CMK (cell line): ENCODE results near the gene GDF10.

Experiments
- DNase-seq: peaks from one replicate; pipeline ENCODE4 v3.0.0-alpha.2; 2010; ENCODE audit warnings: low read depth

The GDF10 gene

GRCh38 chr10:47276071-47276470 is 23.9 kb upstream of the GDF10 start:
- no peak for DNase-seq

- no peak for DNase-seq
Measured at GRCh38 chr10:47276576-47277351, 23.2 kb upstream of the GDF10 start.

GRCh38 chr10:47277352-47278151 is 22.4 kb upstream of the GDF10 start:
- no peak for DNase-seq

DNA sequence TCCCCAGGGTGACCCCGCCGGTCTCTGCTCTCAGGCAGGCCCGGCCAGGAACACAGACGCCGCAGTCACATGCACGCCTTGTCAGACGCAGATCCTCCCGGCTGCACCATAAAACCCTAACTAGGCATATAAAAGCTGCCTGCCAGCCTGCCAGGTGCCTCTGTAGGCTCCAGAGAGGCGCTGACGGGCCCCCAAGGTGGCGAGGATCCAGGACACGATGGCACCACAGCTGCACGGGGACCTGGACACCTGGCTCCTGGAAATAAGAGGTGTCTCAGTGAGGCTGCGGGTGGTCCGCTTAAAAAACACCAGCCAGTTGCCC is 21.9 kb upstream of the GDF10 start:
- no peak for DNase-seq

DNA sequence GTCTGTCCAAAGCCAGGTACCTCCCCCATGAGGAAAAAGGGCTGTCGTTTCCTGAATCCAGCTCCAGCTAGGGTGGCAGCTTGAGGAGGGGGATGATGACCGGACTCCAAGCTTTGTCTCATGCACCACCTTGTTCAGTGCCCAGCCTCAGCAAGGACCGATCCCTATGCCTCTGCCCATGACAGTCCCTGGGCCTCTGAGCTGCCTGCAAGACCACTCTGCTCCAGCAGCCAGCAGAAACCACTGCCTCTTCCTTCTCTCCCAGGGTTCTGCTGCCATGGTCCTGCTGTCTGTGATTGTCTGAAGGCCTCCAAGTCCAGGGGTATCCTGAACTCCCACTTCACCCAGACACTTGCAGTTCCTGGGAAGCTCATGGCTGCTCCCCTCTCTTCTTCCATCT is 21.3 kb upstream of the GDF10 start:
- no peak for DNase-seq

DNA sequence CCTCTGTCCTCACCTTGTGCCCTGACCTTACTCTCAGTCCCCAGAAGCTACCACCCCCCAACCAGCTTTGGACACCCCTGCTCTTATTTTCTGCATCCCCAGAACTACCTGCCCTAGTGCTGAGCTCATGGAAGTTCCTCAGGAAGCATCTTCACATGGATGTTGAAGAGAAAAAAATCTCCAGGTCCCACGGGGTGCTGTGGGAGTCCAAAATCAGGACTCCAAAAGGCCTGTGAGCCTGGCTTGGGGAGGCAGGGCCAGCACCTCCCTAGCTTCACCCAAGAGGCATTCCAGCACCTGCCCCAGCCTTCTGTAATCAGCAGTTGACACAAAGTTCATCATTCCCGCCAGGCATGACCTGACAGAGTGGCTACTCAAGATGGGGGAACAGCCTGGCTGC is 20.7 kb upstream of the GDF10 start:
- no peak for DNase-seq

DNA sequence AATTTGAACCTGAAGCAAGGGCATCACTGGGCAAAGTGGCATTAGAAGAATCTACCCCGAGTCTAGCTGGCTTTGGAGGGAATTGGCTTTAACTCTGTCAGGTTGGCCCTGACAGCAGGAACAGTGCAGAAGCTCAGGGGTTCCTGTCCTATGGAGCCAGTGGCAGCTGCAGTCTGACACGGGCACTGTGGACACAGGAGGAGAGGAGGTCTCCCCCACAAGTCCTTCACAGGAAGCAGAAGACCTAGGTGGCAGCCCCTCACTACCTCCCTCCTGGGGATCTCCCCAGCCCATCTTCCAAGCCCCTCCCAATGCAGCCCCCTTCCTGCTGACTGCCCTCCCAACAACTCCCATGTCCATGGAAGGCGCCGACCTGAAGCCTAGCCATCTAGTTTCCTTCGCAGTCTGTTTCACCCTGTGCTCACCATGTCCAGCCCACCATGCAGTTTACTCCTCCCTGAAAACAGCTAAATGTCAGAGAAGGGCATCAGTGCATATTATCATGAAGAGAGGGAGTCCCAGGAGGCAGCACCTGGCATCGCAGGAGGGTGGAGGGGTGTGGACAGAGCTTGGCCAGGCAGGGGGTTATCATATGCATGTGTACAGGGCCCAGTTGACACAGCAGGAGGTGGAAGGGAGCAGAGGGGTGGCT is 17.9 kb upstream of the GDF10 start:
- no peak for DNase-seq

DNA sequence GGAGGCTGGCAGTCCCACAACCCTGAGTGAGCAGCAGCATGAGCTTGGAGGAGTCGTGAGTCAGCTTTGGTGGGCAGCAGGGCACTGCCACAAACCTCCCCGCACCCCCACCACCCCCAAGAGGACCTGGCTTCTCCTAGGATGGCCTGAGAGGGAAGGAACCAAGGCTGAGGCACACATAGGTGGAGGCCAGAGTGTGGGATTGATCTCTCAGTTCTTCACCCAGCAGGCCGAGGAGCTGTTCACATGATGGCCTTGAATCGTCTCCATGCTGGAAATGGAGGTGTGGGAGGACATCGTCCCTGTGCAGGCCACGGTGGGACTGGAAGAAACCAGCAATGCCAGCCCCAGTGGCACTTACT is 17.4 kb upstream of the GDF10 start:
- no peak for DNase-seq

DNA sequence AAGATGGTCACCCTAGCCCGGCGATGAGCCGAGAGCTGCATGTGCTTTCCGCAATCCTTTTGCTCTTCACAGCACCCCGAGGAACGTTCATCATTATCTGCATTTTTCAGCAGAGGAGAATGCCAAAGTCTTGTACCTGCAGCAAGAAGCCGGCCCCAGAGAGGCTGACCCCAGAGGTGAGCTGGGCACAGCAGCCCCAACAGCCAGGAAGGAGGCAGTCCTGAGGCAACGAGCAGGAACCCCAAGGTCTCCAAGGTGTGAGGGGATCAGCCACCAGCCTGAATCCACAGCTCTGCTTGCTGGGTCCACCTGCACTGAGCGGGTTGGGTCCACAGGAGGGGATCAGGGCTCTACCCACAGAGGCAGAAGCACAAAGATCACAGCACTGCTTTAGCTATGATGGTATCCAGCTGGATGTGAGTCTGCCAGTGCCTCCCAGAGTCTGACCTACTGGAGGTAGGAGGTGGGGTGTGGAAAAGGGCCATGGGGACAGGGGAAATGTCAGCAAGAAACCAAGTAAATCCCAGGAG is 16.8 kb upstream of the GDF10 start:
- DNase-seq: no peak

DNA sequence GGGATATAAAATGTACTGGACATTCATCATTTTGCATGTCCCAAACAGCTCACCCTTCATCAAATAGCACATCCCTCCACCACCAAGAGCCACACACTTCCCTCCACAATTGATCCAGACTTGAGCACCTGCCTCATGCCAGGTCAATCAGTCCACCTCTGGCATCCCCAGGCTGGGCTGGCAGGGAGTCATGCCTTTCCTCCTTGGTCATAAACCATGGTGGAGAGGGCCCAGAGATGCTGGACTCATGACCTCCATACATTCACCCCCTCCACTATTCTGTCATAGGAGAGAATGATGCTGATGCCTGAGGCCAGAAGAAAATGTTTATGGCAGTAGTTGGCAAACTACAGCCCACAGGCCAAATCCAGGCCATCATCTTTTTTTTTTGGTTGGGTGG is 16.1 kb upstream of the GDF10 start:
- no peak for DNase-seq

- no peak for DNase-seq
Measured at GRCh38 chr10:47285381-47286115, 14.4 kb upstream of the GDF10 start.

DNA sequence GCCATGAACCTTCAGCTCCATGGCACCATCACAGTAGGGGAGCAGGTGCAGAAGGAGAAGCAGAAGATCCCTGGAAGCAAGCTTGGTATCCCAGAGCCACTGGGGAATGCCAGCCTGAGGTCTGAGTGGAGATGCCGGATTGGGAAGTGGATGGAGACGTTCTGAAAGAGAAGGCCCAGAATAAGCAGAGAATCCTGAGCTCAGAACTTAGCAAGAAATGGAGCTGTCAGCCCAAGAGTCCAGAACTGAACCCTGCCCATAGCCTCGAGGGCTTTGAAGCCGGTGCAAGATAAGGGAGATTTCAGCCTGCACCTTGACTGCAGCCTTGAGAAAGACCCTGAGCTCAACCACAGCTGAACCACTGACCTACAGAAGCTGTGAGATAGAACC is 13.9 kb upstream of the GDF10 start:
- no peak for DNase-seq

DNA sequence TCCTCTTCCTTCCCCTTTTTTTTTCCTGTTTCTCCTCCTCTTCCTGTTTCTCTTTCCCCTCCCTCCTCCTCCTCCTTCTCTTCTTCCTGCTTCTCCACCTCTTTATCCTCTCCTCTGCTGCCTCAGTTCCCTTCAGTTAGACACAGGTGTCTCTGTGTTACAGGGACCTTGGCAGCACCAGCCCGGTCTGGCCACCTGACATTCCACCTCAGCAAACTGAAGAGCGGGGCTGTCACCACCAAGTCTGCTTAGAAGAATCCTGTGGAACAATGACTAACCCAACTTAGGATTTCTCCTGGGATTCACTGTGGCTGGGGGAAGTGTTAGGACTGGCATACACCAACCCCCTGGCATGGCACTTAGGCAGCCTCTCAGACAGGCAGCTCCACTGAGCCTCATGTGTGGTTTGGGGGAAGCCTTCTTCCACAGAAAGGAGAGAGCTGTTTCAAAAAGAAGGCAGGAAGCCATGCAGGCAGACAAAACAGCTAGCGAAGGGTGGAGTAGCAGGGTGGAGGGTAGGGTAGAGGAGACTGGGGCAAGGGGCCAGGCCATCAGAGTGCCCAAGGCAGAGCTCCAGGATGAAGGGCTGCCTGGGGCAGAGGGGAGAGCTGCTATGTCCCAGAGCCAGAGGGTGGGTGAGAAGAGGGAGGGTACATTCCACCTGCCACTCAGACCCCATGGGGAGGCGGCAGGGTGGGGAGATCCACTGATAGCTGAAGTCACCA is 13.2 kb upstream of the GDF10 start:
- DNase-seq: no peak

GRCh38 chr10:47287365-47287802 is 12.6 kb upstream of the GDF10 start:
- DNase-seq: no peak

- DNase-seq: no peak
Measured at GRCh38 chr10:47287805-47288204, 12.2 kb upstream of the GDF10 start.

DNA sequence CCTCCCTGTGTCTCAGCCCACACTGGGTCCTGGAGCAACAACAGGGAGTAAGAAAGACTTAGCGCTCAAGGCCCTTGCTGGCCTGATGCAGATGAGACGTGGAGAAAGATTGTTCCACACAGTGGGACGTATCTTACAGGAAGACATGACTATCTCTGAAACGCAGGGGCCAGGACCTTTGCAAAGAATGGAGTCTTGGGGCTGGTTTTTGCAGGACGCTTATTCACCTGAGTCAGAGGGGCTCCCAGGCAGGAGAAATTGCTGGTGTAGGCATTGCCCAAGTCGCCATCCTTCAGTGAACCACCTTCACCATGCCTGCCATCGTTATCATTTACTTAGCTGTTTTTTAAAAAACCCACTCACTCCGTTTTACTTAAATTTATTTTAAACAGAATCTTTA is 11.8 kb upstream of the GDF10 start:
- DNase-seq: no peak

- DNase-seq: no peak
Measured at GRCh38 chr10:47288916-47289495, 11.0 kb upstream of the GDF10 start.

DNA sequence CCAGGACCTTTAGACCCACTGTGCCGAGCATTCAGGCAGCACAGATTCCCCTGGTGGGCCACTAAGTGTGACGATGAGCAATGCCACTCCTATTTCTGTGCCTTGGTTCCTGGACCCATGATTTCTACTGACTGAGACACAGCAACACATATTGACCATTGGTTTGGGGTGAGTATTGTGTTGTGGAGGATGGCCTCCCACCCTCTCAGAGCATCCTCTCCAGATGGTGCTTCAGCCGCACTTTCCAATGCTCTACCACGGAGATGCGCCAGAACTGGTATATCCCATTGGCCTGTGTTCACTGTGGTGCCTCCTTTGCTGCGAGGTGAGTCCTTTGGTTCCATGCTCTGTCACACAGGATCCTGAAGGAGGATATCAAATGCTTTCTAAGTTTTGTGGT is 10.1 kb upstream of the GDF10 start:
- DNase-seq: no peak

DNA sequence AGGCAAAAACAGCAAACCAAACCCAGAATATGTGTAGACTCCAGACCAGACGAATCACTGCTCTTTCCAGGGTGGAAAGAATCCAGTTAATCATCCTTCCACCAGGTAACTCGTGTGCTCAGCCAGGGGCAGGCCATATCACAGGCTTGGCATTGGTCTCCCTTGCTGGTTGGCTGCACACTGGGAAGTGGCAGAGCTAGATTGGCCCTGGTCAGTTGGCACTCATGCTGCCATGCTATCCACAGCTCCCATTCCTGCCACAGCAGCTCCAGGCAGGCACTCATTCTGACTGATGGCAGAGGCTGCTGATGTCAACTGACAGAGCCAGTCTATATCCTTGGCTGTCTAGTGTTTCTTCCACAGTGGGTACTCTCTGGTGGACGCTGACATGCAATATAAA is 9.7 kb upstream of the GDF10 start:
- no peak for DNase-seq

GRCh38 chr10:47291682-47292081 is 8.3 kb upstream of the GDF10 start:
- DNase-seq: no peak

DNA sequence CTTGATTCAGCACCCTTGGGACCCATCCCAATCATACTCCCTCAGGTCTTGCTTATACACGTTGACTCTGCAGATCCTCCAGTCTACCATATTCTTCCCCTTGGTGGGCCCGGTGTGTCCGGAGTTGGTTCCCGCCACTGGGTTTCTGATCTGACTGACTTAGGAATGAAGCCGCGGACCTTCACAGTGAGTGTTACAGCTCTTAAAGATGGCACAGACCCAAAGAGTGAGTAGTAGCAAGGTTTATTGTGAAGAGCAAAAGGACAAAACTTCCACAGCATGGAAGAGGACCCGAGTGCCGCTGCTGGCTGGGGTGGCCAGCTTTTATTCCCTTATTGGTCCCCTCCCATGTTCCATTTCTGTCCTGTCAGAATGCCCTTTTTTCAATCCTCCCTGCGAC is 5.9 kb upstream of the GDF10 start:
- DNase-seq: no peak
